ENCODE data around the gene KLHL24. TPM values are rescaled to one million over a fixed set of nuclear protein-coding genes. Genes with fewer than 3 reads are reported as not detected.

Gene KLHL24
- total and polyA plus RNA-seq, 2 of the 13 experiments (the other 11 are each of a cell fraction or from before 2014, with no cell fraction given) = 6.9 to 15.7 TPM

DNA sequence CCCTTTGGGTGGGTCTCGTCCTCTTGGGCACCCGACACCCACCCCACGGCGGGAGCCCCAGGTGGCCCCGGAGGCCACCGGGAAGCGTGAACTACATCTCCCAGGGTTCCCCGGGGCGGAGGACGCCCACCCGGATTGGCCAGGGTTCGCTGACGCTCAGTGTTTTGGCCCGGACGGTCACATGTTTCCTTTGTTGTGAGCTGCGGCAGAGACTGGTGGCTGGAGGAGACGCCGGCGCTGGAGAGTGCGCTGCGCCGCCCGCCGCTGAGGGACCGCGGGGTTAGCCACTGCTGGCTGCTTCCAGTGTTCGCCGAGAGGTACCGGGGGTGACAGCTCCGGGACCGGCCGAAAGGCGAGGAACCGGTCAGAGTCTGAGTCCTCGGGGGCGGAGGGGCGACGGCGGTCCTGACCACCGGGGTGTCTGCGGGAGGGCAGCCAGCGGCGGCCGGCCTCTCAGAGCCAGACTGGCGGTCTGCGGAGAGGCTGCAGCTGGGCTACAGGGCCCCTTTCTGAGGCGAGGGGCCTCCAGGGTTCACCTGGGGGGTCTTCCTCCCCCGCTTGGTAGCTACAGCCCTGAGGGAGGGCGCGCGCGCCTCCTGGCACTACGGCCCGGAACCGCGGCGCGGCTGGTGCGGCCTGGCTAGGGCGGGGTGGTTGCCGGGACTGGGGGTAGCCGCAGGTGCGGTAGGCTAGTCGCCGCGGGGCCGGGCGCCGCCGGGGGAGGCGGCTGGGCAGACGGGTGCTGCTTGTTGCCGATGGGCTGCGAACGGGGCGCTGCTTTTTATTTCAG lies at the start of gene KLHL24 (continued):
- peak; percentile 26 for TF ChIP-seq SALL1 (CRISPR knock-in tag; IDR thresholded peaks at IDR 0.05)
- no peak for TF ChIP-seq SP140L (CRISPR knock-in tag; IDR thresholded peaks at IDR 0.05; ENCODE audit: borderline replicate concordance)
- no peak for TF ChIP-seq FOXA1 (IDR thresholded peaks at IDR 0.05)
- no peak for TF ChIP-seq FOXA1 (CRISPR knock-in tag; IDR thresholded peaks at IDR 0.05)
- 0 out of 2 replicates have a peak, but pooled peaks have one; percentile 6 for TF ChIP-seq KDM5A (IDR thresholded peaks at IDR 0.05; ENCODE audit: borderline replicate concordance, low read length)
- TF ChIP-seq MNT (IDR thresholded peaks at IDR 0.05) = peak; percentile 84
- peak; percentile 97 for TF ChIP-seq SIN3A (IDR thresholded peaks at IDR 0.05; ENCODE audit: borderline replicate concordance, low read depth, low read length)
- TF ChIP-seq ZNF564 (CRISPR knock-in tag; IDR thresholded peaks at IDR 0.05) = no peak
- peak; percentile 56 for TF ChIP-seq AGO2 (optimal IDR thresholded peaks at IDR 0.05; ENCODE audit: low read depth, low read length)
- peak; percentile 8; the same call in 1 of the 2 replicates for TF ChIP-seq FOSL2 (CRISPR knock-in tag; IDR thresholded peaks at IDR 0.05)
- peak; percentile 26; the same call in 1 of the 2 replicates for TF ChIP-seq IKZF5 (CRISPR knock-in tag; IDR thresholded peaks at IDR 0.05)
- TF ChIP-seq, protein P1, sequence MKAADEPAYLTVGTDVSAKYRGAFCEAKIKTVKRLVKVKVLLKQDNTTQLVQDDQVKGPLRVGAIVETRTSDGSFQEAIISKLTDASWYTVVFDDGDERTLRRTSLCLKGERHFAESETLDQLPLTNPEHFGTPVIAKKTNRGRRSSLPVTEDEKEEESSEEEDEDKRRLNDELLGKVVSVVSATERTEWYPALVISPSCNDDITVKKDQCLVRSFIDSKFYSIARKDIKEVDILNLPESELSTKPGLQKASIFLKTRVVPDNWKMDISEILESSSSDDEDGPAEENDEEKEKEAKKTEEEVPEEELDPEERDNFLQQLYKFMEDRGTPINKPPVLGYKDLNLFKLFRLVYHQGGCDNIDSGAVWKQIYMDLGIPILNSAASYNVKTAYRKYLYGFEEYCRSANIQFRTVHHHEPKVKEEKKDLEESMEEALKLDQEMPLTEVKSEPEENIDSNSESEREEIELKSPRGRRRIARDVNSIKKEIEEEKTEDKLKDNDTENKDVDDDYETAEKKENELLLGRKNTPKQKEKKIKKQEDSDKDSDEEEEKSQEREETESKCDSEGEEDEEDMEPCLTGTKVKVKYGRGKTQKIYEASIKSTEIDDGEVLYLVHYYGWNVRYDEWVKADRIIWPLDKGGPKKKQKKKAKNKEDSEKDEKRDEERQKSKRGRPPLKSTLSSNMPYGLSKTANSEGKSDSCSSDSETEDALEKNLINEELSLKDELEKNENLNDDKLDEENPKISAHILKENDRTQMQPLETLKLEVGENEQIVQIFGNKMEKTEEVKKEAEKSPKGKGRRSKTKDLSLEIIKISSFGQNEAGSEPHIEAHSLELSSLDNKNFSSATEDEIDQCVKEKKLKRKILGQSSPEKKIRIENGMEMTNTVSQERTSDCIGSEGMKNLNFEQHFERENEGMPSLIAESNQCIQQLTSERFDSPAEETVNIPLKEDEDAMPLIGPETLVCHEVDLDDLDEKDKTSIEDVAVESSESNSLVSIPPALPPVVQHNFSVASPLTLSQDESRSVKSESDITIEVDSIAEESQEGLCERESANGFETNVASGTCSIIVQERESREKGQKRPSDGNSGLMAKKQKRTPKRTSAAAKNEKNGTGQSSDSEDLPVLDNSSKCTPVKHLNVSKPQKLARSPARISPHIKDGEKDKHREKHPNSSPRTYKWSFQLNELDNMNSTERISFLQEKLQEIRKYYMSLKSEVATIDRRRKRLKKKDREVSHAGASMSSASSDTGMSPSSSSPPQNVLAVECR (CRISPR knock-in tag; IDR thresholded peaks at IDR 0.05; ENCODE audit: borderline replicate concordance) = peak; percentile 89
- 0 out of 2 replicates have a peak, but pooled peaks have one; percentile 66 for TF ChIP-seq CCDC6 (CRISPR knock-in tag; IDR thresholded peaks at IDR 0.05)
- peak; percentile 82 for TF ChIP-seq GATAD1 (CRISPR knock-in tag; IDR thresholded peaks at IDR 0.05)
- TF ChIP-seq, protein P2, sequence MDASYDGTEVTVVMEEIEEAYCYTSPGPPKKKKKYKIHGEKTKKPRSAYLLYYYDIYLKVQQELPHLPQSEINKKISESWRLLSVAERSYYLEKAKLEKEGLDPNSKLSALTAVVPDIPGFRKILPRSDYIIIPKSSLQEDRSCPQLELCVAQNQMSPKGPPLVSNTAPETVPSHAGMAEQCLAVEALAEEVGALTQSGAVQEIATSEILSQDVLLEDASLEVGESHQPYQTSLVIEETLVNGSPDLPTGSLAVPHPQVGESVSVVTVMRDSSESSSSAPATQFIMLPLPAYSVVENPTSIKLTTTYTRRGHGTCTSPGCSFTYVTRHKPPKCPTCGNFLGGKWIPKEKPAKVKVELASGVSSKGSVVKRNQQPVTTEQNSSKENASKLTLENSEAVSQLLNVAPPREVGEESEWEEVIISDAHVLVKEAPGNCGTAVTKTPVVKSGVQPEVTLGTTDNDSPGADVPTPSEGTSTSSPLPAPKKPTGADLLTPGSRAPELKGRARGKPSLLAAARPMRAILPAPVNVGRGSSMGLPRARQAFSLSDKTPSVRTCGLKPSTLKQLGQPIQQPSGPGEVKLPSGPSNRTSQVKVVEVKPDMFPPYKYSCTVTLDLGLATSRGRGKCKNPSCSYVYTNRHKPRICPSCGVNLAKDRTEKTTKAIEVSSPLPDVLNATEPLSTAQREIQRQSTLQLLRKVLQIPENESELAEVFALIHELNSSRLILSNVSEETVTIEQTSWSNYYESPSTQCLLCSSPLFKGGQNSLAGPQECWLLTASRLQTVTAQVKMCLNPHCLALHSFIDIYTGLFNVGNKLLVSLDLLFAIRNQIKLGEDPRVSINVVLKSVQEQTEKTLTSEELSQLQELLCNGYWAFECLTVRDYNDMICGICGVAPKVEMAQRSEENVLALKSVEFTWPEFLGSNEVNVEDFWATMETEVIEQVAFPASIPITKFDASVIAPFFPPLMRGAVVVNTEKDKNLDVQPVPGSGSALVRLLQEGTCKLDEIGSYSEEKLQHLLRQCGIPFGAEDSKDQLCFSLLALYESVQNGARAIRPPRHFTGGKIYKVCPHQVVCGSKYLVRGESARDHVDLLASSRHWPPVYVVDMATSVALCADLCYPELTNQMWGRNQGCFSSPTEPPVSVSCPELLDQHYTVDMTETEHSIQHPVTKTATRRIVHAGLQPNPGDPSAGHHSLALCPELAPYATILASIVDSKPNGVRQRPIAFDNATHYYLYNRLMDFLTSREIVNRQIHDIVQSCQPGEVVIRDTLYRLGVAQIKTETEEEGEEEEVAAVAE (CRISPR knock-in tag; IDR thresholded peaks at IDR 0.05; ENCODE audit: borderline replicate concordance) = peak; percentile 55; the same call in 1 of the 2 replicates
- TF ChIP-seq, protein P3, sequence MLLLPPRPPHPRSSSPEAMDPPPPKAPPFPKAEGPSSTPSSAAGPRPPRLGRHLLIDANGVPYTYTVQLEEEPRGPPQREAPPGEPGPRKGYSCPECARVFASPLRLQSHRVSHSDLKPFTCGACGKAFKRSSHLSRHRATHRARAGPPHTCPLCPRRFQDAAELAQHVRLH (CRISPR knock-in tag; IDR thresholded peaks at IDR 0.05; ENCODE audit: borderline replicate concordance, low read depth) = 0 out of 2 replicates have a peak, but pooled peaks have one; percentile 21
- TF ChIP-seq NFIC (IDR thresholded peaks at IDR 0.05; ENCODE audit: low read length) = no peak

Data from HepG2 (cell line).